Stimulated activated CD4-positive, alpha-beta T cell treated with anti-CD3 and anti-CD28 coated beads, Interleukin-15, amount 100 ng/mL, for 48 hours (primary cell): ENCODE results near the gene AMD1.
"Not testable (repeated sequence)": the region's sequence is repeated elsewhere in the genome, so short reads cannot be mapped to it uniquely, and the experiment has no call there.

Experiments
- DNase-seq, 2 donors: peaks; one replicate each; pipeline ENCODE4 v3.0.0-alpha.2; 2020; ENCODE audit warnings: low read depth in 2 of 2

Gene AMD1

GRCh38 chr6:110873981-110874879 lies at the start of gene AMD1:
TSS of gene AMD1 (plus strand) at chr6:110874785. CDS start at chr6:110875106, 321 bp downstream.
- DNase-seq = peak; percentile 93 to 94

GRCh38 chr6:110826236-110827129 lies 48.1 kb upstream of the AMD1 start:
- DNase-seq = no peak

GRCh38 chr6:110828396-110828795 lies 46.2 kb upstream of the AMD1 start:
- no peak for DNase-seq

- no peak for DNase-seq
Observed at GRCh38 chr6:110831405-110831804, 43.2 kb upstream of the AMD1 start.

- DNase-seq = no peak
Observed at GRCh38 chr6:110833831-110834230, 40.8 kb upstream of the AMD1 start.

GRCh38 chr6:110835751-110836150 lies 38.8 kb upstream of the AMD1 start:
- not testable (repeated sequence) for DNase-seq

- DNase-seq = no peak
Observed at GRCh38 chr6:110841266-110841665, 33.3 kb upstream of the AMD1 start.

- no peak for DNase-seq
Observed at GRCh38 chr6:110849781-110850180, 24.8 kb upstream of the AMD1 start.

- DNase-seq = no peak
Observed at GRCh38 chr6:110852773-110853172, 21.8 kb upstream of the AMD1 start.

- no peak for DNase-seq
Observed at GRCh38 chr6:110853754-110854477, 20.7 kb upstream of the AMD1 start.

GRCh38 chr6:110856296-110856695 lies 18.3 kb upstream of the AMD1 start:
- no peak for DNase-seq

- DNase-seq = no peak
Observed at GRCh38 chr6:110858016-110858415, 16.6 kb upstream of the AMD1 start.

- DNase-seq = no peak
Observed at GRCh38 chr6:110858562-110859214, 15.9 kb upstream of the AMD1 start.

- no peak for DNase-seq
Observed at GRCh38 chr6:110859335-110859792, 15.2 kb upstream of the AMD1 start.

GRCh38 chr6:110864824-110865223 lies 9.8 kb upstream of the AMD1 start:
- DNase-seq = no peak

GRCh38 chr6:110874880-110875547 lies 429 bp downstream of the AMD1 start:
- DNase-seq = peak; percentile 22 to 40

GRCh38 chr6:110875548-110876169 lies 1.1 kb downstream of the AMD1 start:
- DNase-seq = peak; percentile 43 to 45

- peak; percentile 47 to 59 for DNase-seq
Observed at GRCh38 chr6:110876170-110876773, 1.7 kb downstream of the AMD1 start.

- no peak for DNase-seq
Observed at GRCh38 chr6:110876806-110877564, 2.4 kb downstream of the AMD1 start.
